GM18858 (cell line): ENCODE data around the gene ARHGEF38.
"Not testable (repeated sequence)": the region's sequence is repeated elsewhere in the genome, so short reads cannot be mapped to it uniquely, and the experiment has no call there.

Experiments
- ATAC-seq: cut with Tn5 transposase; IDR thresholded peaks from one replicate; pipeline ENCODE4 v1.9.1; 2021; ENCODE audit not compliant: unreplicated experiment

Gene ARHGEF38

DNA sequence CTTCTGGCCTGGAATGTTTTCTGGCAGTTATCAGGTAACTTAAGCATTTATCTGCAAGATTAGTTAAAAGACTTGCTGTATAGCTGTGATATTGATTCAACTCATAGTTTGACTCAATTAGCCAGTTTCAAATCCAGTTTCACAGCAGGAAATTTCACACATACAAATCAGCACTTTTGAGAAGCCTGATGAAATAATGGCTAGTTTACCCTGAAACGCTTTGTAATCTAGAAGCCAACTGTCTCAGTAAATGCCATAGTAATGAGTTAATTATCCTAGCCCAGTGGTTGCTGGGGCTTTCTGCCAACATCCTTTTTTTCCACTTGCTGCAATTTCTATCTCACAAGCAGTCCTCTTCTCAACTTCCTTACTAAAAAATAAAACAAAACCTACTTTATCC lies 53.1 kb downstream of the ARHGEF38 start:
- ATAC-seq: no peak

DNA sequence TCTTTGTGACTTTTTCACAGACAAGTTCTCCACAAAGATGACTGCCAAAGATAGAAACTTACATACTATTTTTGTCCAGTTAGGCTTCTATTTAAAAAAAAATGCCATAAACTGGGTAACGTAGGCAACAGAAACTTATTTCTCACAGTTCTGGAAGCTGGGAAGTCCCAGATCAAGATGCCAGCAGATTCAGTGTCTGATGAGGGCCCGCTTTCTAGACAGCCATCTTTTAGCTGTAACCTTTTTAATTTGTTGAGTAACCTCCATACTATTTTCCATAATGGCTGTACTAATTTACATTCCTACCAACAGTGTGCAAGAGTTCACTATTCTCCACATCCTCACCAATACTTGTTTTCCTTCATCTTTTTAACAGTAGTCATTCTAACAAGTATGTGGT lies 55.5 kb downstream of the ARHGEF38 start:
- no peak for ATAC-seq

DNA sequence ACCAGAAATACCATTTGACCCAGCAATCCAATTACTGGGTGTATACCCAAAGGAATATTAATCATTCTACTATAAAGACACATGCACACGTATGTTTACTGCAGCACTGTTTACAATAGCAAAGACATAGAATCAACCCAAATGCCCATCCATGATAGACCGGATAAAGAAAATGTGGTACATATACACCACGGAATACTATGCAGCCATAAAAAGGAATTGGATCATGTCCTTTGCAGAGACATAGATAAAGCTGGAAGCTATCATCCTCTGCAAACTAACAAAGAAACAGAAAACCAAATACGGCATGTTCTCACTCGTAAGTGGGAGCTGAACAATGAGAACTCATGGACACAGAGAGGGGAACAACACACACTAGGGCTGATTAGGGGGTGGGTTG lies 57.4 kb downstream of the ARHGEF38 start:
- ATAC-seq: not testable (repeated sequence)

DNA sequence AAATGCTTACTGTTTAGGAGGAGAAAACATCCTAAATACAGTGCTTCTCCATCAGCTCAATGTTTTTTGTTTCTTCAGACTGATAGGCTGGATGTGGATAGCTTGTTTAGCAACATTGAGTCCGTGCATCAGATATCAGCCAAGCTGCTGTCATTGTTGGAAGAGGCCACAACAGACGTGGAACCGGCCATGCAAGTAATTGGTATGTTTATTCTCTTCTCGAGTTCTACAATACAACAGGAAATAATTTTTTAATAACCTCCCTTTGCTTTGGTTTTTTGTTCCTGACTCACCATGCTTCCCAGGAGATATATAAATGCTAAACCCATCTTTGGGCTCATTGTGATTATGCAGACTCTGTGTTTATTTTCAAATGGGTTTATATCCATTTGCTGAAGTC lies 60.9 kb downstream of the ARHGEF38 start:
- no peak for ATAC-seq

DNA sequence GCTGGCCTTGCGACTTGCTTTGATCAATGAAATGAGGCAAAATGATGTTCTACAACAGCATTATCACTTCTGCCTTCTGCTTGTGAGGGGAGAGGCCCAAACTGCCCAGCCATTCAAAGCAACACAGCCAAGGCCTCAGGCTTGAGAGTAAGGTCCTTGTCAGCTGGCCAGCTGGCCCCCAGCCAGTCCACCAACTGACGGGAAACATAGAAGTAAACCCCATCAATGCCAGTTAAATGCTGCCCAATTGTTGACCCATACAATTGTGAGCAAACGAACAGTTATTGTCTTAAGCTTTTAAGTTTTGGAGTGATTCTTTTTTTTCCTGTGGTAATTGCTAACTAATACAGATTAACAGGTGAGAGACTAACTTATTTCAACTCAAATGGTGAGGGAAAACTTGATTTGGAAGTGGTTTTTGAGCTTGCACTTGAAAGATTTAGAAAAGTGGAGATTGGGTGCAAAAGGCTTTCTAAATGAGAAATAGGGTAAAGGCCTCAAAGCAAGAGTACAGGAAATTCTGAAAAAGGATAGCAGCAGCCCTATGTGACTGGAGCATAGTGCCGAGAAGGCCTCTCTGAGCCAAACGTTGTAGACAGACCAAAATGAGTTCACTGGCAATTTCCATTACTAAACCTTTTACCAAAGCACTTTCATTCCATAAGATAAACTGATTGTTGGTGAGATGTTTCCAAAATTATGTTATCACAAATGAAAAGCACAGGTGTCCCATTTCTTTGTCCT lies 66.9 kb downstream of the ARHGEF38 start:
- ATAC-seq: no peak

DNA sequence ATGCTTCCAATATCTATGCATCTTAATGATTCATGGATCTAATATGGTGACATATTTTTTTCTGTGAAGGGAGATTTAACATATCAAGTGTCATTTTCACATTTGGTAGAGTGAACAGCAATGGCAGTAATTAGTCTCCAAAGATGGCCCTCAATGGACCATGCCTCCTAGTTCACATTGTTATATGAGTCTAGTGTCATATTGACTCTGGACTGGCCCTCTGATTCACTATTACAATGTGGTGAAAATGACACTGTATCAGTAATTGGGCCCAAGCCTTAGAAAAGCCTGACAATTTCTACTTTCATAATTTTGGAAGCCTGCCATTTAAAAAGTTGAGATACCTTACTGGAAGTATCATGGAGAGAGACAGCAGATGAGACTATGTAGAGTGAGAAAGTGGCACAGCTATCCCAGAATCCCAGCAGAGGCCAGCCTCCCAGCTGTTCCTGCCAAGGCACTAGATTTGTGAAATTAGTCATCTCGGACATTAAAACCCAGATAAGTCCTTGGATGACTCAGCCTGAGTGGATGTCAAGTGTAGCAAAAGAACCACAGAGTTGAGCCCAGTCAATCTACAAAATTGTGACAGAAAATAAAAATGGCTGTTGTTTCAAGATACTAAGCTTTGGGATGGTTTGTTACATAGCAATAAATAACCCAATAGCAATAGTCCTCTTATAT lies 68.4 kb downstream of the ARHGEF38 start:
- no peak for ATAC-seq

DNA sequence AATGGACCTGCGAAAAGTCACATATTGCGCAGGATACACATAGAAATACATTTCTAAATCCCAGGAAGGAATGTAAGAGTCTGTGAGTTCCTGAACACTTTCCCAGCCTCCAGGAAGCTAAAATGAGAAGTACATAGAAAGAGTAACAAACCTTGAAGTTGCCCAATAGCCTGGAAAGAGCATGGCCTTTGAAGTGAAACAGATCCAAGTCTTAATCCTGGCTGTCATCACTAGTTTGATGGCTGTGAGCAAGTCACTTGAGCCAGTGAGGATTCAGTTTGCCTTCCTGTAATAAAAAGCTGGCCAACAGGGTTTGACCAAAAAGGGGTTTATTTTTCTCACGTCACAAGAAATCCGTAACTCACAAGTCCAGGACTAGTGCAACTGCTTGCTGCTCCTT lies 69.8 kb downstream of the ARHGEF38 start:
- ATAC-seq: no peak

DNA sequence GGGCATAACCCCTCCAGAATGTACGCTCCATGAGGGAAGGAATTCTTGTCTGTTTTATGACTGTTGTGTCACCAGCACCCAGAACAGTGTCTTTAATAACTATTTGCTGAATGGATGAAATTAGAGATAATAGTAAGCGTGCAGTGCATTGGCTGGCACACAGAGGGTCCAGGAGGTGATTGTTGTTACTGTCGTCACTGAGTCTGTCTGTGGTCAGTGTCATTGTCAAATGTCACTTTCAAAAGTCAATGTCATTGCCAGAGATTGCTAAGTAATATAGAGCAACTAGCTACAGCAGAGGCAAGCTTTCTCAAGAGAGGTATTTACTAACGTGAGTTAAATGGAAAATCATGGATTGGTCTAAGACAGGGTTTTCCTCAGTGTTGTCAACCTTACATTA lies 70.7 kb downstream of the ARHGEF38 start:
- ATAC-seq: no peak

DNA sequence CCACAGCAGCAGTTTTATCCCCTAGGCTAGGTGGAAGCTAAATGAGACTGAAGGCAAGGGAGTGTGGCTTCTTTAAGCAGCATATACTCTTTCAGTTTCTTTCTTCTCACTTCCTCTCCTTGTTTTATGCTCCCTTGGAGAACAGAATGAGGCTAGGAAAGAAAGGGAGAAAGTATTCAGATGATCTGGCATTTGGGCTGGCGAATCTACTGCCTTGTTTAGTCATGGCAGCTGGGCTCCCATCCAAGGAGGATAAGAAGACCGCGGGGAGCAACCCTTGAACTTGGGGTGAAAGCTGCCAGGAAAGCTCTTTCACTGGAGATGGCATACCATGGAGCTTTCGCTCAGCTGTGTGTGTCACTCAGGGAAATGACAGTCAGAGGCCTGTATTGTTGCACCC lies 72.1 kb downstream of the ARHGEF38 start:
- peak; percentile 70 for ATAC-seq

DNA sequence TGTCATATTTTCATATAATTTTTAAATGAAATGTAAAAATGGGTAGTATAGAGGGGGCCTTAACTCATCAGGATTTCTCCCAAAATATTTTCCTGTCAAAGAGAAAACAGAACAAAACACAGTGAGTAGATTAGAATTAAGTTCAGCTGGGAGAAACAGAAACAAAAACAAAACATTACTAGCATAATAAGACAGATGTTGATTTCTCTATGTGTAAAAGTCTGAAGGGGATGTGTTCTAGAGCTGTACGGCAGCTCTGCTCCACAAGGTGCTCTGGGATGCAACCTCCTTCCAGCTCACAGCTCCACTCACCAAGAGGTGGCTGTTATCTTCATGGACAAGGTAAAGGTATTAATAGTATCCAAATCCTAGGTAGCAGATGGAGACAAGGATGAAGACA lies 72.8 kb downstream of the ARHGEF38 start:
- ATAC-seq: no peak

DNA sequence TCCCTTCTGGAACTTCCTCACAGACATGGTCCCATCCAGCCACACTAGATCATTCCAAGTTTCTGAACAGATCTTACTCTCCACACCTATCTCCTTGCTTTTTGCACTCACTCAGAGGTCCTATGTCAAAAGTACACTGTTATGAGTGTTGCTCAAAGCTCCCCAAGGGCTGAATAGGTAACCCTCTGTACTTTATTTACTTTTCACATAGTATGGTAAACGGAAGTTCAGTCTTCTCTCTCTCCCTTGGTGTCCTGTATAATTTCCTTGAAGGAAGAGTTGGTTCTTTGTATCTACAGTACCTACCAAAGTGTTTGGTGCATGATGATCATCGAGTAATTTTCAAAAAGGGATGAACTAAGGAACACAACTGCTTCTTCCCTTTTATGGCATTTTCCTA lies 74.4 kb downstream of the ARHGEF38 start:
- no peak for ATAC-seq

DNA sequence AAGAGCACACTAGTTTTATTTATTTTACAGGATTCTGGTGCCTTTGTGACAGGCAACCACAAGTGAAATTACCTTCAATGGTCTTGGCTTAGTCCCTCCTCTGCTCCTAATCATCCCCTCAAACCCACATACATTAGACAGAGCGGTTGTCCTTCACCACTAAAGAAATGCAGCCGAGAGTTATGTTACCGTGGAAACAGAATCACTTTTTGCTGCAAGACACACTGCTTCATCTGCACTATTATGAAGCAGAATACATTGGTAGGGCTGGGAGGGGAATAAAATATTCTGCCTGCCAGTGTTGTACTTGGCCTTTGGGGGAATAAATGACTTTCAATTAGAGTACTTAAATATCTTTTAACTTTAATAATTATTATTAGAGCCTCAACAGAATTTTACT lies 75.2 kb downstream of the ARHGEF38 start:
- ATAC-seq: no peak

DNA sequence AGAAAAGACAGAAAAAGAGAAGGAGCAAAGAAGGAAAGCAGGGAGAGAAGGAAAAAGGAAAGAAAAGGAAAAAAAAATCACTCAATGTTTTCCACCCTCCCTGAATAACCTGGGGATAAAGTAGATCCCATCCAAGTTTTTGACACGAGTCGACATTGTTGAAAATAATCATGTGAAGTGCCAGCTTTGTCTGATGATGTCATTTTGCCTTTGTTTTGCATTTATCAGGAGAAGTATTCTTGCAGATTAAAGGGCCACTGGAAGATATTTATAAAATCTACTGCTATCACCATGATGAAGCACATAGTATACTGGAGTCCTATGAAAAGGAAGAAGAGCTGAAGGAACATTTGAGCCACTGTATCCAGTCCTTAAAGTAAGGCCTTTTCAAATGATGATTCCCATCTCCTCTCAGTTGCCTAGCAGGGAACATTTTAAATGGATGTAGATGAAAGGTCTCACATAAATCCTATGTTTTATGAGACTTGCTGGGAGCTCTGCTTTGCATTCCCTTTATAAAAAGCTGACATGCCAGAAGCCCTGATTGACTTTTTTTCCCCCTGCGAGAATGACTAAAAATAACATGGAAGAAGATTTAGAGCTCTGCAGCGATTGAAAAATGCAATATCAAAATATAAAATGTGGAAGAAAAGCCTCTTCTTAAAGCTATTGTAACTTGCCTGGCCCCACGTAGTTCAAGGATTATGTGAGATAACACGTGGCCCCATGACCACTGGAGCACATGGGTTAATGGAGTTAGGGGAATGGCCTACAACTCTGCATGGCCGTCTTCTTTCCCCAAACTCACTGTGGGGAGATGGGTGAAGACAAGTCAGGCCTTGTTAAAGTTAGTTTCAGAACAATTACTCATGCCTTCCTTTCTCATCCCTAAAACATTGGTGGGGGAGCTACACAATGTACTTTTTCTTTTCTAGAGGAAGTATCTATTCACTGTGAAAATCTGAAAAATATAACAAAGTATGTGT lies 78.5 kb downstream of the ARHGEF38 start:
- ATAC-seq: no peak

DNA sequence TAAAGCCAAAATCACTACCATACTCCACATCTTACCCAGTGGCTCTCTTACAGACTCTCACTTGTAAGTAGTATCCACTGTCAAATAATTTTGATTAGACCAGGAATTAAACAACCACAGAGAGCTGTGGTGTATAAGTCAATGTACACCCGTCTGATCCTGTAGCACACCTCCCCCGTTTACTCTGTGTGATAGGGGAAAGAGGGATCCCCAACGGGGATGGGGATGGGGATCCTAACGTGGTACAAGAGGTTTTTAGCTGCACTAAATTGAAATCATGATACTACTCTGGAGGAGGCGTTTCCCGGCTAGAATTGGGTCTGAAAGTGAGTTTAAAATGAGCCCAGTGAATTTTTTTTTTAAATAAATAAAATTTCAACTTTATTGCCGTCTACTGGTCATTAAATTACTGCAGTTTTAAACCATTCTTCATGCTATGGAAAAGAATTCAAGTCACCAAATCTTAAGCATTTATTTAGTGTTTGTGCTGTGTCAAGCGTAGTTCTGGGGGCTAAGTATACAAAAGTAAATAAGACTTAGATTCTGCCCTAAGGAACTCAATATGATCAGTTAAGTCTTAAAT lies 79.5 kb downstream of the ARHGEF38 start:
- ATAC-seq: no peak

DNA sequence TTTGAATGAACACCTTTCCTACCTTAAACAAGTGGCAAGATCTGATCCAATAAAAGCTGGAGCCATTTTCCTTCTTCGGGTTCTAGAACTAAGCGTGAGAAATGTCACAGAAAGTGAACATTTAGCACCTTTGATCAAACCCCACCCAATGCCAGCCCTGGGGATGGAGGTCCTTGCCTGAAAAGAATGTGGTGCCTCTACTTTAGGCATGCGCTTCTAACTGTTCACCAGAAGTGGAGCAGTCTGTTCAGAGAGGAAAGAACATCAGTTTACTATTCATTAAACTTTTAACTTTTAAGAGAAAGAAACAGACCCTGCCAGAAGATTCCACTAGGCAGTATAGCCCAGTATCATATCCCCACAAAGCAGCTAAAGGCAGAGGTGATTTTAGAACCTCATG lies 80.2 kb downstream of the ARHGEF38 start:
- ATAC-seq: no peak

DNA sequence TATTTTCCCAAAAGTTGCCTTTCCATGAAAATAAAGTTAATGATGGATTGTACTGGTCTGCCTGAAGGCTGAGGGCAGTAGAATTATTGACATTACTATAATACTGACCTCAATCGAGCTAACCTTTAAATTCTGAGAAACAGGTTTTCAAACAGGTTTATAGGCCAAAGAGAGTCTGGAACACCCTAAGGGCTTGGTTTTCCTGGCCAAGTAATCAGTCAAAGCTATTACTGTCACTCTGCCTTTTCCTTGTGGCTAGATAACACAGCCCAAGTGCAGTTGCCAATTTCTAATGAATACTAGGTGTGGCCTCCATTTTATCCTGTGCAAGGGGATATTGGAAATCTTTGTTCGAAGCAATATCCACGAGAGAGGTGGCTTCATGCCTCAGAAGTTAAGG lies 80.8 kb downstream of the ARHGEF38 start:
- no peak for ATAC-seq

DNA sequence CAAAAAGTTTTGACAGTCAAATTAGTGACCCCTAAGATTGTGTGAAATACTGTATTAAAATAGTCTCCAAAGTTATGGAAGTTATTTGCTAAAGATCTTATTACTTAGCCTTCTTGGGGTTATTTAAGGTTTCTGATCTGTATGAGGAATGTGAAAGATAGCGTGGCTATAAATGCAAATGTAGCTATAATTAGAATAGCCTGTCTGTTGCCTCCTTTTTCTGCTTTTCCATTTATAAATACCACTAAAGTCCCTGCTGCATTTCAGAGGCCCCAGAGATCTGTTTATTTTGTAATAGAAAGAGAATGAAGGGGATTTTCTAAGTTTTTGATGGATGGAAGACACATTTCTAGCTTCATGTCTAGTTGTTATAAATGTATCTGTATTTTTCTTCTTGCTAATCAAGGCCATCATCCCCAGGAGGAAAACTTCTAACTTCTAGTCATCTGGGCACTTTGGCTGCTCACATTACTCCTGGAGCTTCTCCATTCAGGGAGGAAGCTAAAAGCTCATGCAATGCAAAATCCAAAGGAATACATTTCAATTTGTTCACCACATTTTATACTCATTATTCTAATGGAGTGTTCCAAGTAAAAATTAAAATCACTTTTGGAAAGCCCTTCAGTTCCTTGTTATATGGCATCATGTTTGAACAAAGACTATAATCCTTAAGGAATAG lies 82.1 kb downstream of the ARHGEF38 start:
- no peak for ATAC-seq

DNA sequence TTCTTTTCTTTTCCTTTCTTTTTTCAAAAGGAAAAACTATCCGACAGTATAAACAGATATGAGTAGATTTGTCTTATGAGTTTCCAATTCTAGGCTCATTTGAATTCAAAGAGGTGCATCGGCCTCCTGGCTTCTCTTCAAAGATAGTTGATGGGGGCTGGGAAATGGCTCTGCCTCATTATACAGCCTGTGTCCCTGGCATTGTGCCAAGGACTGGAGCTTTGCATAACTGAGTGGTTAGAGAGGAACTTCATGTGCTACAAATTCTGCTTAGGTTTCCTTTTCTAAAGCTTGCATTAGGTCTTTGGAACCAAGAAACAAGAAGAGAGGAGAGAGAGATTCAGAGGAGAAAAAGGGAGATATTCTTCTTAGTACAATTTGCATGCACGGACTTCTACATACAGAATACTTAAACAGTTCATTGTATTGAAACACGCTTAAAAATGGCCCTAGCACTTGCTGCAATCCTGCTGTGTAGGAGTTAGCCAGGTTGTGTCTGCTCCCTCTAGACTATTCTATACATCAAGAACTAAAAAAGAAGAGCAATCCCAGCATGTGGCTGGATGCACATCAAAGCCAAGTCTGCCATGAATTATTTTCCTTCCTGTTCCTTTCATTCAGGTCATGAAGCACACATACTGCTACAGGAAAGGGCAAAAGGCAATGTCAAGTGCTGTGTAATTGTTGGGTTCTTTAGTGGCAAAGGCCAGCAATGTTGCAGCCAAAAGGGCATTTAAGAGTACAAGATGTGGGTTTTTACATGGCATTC lies 85.2 kb downstream of the ARHGEF38 start:
- peak; percentile 66 for ATAC-seq

DNA sequence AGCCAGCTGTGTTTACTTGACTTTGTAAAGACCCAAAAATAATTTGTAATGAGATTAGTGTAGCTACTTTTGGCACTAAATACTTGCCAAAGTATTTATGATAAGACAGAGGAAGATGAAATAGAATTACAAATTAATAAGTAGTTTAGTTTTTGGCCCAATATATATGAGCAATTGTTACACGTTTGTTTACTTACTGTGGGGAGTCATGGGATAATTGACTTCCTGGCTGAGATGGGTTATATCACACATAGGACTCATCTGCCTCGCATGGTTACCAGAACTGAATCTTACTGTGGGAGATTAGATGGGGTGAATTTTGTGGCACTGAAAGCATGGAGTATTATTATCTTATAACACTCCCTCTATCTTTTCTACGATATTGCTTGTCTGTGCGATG lies 89.4 kb downstream of the ARHGEF38 start:
- no peak for ATAC-seq

DNA sequence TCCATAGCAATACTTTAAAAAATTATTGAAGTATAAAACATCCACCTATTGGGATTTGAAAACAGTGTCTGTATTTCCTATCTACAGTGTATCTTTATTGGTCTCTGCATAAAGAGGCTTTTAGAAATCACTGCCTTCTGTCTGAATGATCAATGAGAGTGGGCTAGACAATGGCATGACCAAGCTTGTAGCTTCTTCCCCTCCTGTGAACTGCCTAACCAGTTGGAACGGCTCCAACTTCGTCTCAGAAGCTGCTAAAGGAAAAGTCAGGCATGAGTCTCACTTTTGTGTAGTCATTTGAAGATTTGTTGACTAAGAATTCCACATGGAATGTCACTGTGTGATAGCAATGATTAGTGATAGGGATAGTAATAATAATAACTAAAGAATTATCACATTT lies 91.8 kb downstream of the ARHGEF38 start:
- no peak for ATAC-seq
